ENCODE measurements around the gene ACOXL.

The ACOXL gene

GRCh38 chr2:111011218-111011617, 278.8 kb downstream of the ACOXL start:
- DNase-seq (ENCODE audit: low read depth in 2 of 2) = no peak

- DNase-seq (ENCODE audit: low read depth in 2 of 2) = no peak
These were observed 283.1 kb downstream of the ACOXL start for GRCh38 chr2:111015283-111015995.

DNA sequence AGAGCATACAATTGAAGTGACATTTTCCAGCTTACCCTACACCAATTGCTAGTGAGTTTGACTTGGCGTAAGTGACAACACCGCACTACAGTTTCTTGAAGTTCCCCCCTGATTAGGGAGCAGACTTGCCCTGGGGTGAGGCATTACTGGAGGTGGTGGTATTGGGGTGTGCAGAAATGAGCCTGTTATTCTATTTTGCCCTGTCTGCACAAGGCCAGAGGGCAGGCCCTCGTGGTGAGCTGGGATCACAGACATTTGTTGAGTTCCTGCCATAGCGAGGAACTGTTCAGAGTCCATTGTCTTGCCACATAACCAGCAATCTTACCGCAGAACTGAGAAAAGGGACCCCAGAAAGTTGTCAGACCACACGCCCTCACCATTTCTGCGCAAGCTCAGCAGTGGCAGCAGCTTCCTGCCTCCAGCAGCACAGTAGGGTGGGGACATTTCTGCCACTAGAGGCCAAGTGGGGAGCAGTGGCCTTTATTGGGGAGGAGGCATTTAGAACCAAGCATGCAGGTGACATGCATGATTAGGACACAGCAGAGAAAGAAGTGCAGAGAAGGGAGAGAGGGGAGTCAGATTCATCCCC, 284.8 kb downstream of the ACOXL start:
- DNase-seq (ENCODE audit: low read depth in 2 of 2) = no peak

- no peak for DNase-seq (ENCODE audit: low read depth in 2 of 2)
These were observed 285.5 kb downstream of the ACOXL start for GRCh38 chr2:111017909-111018308.

DNA sequence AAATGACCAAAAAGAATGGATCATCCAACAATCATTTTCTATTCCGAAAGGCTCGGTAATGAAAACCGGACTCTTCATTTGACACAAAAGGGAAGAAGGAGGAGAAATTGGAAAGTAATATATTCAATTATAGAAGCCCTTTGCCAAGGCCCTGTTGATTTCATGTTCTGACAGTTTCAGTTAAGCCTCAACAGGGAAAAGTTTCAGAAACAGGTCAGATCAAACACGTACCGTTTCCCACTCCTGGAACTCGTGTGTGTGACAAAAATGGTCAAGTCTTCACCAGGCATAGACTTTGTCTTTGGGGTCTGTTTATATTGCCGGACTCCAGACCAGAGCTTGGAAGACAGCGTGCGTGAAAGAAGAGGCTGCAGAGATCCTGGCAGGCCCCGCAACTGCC, 287.0 kb downstream of the ACOXL start:
- no peak for DNase-seq (ENCODE audit: low read depth in 2 of 2)

DNA sequence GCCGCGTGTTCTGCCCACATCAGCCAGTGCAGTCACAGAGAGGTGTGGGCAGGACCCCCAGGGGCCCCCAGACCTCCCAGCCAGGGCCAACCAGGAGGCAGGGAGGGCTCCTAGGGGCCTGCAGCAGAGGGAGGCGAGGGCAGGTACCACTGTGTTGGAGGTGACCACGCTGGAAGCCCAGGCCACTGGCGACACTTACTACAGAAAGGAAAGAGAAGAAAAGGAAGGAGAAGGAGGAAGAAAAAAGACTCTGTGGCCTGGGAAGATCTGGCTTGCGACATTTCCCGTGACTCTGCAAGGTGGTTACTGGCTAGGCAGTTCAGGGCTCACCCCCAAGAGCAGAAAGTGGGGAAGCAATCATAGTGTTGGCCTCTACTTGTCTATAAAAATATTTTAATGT, 290.3 kb downstream of the ACOXL start:
- DNase-seq (ENCODE audit: low read depth in 2 of 2) = no peak

GRCh38 chr2:111024496-111024895, 292.1 kb downstream of the ACOXL start:
- no peak for DNase-seq (ENCODE audit: low read depth in 2 of 2)

DNA sequence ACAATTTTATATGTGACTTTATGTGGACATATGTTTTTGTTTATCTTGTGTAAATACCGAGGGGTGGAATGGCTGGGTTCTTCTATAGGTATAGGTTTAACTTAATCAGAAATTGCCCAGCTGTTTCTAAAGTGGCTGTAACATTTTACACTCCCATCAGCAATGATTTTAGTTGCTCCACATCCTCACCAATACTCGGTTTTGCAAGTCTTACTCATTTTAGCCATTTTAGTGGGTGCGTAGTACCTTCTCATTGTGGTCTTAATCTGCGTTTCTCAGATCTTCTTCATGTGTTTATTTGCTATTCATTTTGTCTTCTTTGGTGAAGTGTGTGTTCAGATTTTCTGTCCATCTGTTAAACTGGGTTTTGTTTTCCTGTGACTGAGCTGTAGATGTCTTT, 292.9 kb downstream of the ACOXL start:
- no peak for DNase-seq (ENCODE audit: low read depth in 2 of 2)

GRCh38 chr2:111028720-111029119, 296.3 kb downstream of the ACOXL start:
- no peak for DNase-seq (ENCODE audit: low read depth in 2 of 2)

GRCh38 chr2:111029181-111029927, 297.0 kb downstream of the ACOXL start:
- no peak for DNase-seq (ENCODE audit: low read depth in 2 of 2)

- DNase-seq (ENCODE audit: low read depth in 2 of 2) = no peak
These were observed 298.0 kb downstream of the ACOXL start for GRCh38 chr2:111030260-111030891.

- DNase-seq (ENCODE audit: low read depth in 2 of 2) = no peak
These were observed 298.6 kb downstream of the ACOXL start for GRCh38 chr2:111030945-111031344.

DNA sequence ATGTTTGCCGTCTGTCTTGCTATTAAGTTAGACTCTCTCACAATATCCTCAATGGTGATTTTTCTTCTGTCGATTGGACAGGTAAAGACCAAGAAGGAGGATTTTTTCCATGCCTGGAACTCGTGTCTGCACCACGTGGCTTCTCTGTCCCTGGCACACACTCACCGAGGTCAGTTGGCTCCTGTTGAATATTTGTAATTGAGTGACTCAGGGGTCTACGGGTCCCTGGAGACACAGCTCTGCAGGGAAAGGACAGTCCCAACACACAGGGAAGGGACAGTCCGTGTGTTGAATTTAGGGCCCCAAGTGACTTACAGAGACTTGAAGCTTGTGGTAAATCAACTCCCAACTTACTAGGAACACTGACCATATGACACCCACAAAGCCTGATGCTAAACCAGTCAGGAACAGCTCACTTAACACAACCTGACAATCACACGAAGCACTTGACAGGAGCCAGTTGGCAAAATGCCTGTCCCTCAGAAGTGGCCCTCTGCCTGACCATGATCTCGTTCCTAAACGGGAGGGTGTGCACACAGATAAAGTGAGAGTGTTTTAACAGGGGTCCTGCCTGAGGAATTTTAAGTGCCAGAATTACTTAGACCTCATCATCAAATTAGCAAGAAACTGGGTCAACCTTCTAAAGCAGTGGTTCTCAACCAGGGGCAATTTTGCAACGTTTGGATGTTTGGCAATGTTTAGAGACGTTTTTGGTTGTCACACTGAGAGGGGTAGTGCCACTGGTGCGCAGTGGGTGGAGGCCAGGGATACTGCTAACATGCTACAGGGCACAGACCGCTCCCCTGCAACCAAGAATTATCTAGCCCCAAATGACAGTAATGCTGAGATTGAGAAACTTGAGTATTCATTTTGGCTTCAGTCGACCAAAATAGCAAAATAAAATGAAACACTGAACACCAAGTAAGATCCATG, 299.4 kb downstream of the ACOXL start:
- no peak for DNase-seq (ENCODE audit: low read depth in 2 of 2)

DNA sequence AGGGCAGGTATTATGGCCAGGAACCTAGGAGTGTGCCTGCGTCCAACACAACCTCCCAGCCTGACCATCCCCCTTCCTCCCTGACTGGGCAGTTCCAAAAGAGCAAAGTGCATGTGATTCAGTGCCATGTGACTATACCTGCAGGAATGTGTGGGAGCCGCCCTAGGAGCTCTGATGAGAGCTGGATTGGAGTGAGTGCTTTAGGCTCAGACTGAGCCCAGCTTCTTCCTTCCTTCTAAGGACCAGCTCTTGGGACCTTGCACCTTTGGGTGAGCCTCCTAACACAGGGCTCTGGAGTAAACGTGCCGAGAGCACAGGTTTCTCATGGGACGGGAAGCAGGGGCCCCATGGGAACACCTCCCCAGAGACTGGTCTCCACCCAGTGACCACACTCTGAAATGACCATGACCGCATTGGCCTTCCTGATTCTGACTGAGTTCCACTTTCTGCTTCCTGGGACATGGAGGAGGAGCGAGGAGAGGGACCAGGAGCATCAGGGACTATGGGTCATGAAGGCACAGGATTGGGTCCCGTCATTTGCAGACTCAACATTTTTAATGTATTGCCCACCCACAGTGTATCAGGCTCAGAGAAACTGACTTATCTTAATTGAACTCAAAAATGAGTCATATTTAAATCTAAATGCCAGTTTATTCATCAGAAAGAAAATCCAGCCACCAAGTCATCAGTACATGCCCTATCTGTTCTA, 300.5 kb downstream of the ACOXL start:
- DNase-seq (ENCODE audit: low read depth in 2 of 2) = no peak

DNA sequence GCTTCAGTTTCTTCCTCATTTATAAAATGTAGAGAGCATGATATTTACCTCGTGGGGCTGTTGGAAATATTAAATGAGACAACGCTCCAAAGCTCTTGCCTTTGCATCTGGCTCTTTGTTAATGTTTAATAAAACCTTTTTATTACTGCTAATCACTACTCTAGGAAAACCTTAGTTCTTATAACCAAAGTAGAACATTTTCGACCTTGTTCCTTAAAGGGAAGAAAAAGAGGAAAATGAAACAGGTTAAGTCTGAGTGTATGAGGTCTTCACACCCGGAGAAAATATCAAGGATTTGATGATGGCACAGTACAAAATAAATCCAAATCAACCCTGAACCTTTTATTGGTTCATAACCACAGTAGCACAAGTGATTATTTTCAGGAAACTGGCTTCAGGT, 301.8 kb downstream of the ACOXL start:
- DNase-seq (ENCODE audit: low read depth in 2 of 2) = no peak

GRCh38 chr2:111034606-111035005, 302.2 kb downstream of the ACOXL start:
- DNase-seq (ENCODE audit: low read depth in 2 of 2) = no peak

- DNase-seq (ENCODE audit: low read depth in 2 of 2) = no peak
These were observed 303.6 kb downstream of the ACOXL start for GRCh38 chr2:111035830-111036441.

DNA sequence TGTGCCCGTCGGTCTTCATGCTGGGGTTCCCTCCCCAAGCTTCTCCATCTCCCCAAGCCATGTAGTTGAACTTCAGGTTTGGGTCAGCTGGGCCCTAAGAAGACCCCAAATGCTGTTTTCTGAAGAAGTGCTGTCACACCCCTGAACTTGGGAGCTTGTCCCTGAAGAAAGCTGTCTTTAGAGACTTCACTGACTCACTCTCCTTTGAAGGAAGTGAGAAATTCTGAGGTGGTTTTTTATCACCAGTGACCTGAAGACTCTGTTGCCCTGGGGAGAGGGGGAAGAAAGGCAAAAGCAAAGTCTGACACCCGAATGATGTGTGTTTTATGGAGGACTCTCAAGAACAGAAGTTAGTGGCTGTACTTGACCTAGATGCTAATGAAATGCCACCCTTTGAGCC, 304.8 kb downstream of the ACOXL start:
- no peak for DNase-seq (ENCODE audit: low read depth in 2 of 2)

DNA sequence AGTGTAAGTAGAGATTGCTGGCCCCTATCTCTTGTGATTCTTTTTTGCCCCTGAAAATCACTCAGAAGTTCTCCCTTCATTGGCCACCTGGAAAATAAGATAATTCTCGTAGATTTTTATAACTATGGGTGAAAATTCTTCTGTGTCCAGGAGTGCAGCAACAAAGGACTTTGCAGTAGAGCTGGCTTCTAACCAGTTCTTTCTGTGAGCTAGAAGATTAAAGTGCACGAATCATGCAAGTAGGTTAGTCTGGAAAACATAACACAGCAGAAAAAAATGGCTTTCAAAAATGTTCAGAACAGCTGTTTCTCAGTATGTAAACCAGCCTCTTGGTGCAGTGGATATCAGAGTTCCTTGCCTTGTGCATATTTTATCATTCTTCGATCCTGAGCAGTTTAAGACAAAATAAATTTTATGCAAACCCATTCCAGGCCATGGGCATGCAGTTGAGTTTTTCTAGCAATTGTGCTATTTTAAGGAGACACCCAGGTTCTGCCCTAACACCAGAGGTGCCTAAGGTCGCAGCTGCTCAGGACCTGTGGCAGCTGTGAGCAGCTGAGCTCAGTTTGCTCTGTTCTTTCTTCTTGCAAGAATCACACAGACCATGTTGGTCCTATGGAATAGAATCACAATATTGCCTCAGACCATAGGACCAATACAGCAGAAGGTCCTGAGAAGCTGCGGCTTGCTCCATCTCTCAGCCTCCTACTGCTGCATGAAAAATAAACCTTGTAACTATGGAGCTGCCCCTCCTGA, 307.4 kb downstream of the ACOXL start:
- DNase-seq (ENCODE audit: low read depth in 2 of 2) = no peak

Measured in stimulated activated CD8-positive, alpha-beta memory T cell treated with anti-CD3 and anti-CD28 coated beads, Interleukin-7, amount 100 ng/mL, for 4 hours (primary cell).